ENCODE results near the gene HUS1.
A peak's percentile ranks its signal among the peaks of the same experiment; 100 is the strongest.
"Not testable (repeated sequence)": the region's sequence is repeated elsewhere in the genome, so short reads cannot be mapped to it uniquely, and the experiment has no call there.

HUS1 gene

DNA sequence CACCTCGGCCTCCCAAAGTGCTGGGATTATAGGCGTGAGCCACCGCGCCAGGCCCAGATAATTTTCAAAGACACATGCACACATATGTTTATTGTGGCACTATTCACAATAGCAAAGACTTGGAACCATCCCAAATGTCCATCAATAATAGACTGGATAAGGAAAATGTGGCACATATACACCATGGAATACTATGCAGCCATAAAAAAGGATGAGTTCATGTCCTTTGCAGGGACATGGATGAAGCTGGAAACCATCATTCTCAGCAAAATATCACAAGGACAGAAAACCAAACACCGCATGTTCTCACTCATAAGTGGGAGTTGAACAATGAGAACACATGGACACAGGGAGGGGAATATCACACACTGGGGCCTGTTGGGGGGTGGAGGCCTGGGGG lies 1.2 kb upstream of the HUS1 start:
- DNase-seq (ENCODE audit: extremely low read depth in 1 of 2, low read depth in 1 of 2) = not testable (repeated sequence)

GRCh38 chr7:47979832-47980181 lies 392 bp upstream of the HUS1 start:
- no peak for DNase-seq (ENCODE audit: extremely low read depth in 1 of 2, low read depth in 1 of 2)

DNA sequence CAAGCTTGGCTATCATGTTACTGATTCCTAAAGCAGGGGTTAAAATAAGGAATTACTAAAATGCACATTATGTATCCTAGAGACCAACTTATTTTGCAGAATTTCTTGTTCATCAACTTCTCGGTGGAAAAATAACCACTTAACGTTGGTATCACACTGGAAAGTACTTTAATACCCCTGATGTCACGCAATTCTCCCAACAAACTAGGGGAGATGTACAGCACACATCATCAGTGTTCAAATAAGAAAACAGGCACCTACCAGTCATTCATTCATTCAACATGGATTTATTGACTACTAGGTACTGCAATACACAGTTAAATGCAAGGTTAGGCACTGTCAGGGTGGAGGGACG lies 648 bp downstream of the HUS1 start:
- no peak for DNase-seq (ENCODE audit: extremely low read depth in 1 of 2, low read depth in 1 of 2)

DNA sequence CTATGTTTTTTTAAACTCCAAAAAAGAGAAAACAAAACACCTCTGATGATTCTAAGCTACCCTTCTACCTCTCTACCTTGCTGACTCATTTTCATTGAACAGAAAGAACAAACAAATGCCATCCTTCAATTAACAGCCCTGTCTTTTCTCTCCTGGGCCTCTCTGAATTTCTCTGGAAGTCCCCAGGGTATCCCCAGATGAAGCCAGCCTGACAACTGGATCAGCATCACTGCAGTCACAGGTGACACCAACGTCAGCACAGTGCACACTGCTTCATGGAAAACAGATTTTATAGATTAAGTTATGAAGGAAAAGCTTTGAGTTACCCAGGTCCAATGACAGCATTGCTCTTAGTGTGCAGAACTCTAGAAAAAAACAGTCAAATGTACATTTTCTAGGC lies 5.7 kb downstream of the HUS1 start:
- no peak for DNase-seq (ENCODE audit: extremely low read depth in 1 of 2, low read depth in 1 of 2)

DNA sequence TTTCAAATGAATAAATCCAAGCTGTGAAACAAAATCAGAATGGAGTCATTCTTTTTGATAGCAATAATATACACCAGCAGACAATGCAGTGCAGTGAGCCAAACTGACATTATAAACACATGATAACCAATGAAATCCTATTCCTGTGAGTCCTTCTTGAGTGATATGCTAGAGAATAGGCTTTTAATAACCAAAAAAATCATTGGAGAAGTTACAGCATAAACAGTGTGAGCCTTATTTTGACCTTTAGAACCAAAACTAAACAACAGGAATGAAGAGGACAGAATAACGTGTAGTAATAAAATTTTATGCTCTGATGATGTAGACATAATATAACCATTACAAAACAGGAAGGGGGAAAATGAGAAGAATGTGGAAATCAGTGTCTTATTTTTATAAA lies 8.7 kb downstream of the HUS1 start:
- DNase-seq (ENCODE audit: extremely low read depth in 1 of 2, low read depth in 1 of 2) = no peak

- DNase-seq (ENCODE audit: extremely low read depth in 1 of 2, low read depth in 1 of 2) = peak; percentile 18 to 30
Measured at GRCh38 chr7:47968847-47969774, 10.3 kb downstream of the HUS1 start.

- no peak for DNase-seq (ENCODE audit: extremely low read depth in 1 of 2, low read depth in 1 of 2)
Measured at GRCh38 chr7:47967708-47968107, 11.7 kb downstream of the HUS1 start.

DNA sequence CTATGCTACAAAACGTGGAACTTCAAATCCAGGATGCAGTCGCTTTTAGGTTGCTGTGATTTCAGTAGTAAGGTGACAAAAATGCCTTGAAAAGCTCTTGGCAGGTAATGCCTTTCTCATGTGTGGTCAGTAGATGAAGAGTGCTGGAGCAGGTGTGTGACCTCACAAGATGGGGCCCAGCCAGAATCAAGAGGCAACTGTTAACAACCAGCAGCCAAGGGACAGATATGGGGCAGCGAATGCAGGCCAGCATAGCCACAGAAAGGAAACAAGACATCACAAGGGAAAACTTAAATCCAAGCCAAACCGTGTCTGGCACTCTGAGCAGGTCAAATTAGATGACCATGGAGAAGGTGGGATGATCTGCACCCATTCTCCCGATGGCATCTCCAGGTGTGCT lies 12.3 kb downstream of the HUS1 start:
- no peak for DNase-seq (ENCODE audit: extremely low read depth in 1 of 2, low read depth in 1 of 2)

- DNase-seq (ENCODE audit: extremely low read depth in 1 of 2, low read depth in 1 of 2) = no peak
Measured at GRCh38 chr7:47965456-47965855, 14.0 kb downstream of the HUS1 start.

DNA sequence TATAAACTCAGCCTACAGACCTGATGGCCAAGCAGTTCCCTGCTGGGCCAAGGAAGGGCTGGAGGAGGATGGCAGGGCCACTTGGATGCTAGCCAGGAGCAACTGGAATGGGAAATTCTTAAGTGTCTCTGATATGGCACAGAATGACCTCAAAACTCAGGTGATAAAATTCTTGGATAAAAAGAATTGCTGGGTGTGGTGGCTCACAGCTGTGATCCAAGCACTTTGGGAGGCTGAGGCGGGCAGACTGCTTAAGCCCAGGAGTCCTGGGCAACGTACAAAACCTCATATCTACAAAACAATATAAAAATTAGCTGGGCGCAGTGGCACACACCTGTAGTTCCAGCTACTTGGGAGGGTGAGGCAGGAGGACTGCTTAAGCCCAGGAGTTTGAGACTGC lies 17.2 kb downstream of the HUS1 start:
- DNase-seq (ENCODE audit: extremely low read depth in 1 of 2, low read depth in 1 of 2) = no peak

- DNase-seq (ENCODE audit: extremely low read depth in 1 of 2, low read depth in 1 of 2) = no peak
Measured at GRCh38 chr7:47957156-47957555, 22.3 kb downstream of the HUS1 start.

- DNase-seq (ENCODE audit: extremely low read depth in 1 of 2, low read depth in 1 of 2) = no peak
Measured at GRCh38 chr7:47956220-47956619, 23.2 kb downstream of the HUS1 start.

GRCh38 chr7:47954231-47954911 lies 25.0 kb downstream of the HUS1 start:
- no peak for DNase-seq (ENCODE audit: extremely low read depth in 1 of 2, low read depth in 1 of 2)

GRCh38 chr7:47953822-47954221 lies 25.6 kb downstream of the HUS1 start:
- DNase-seq (ENCODE audit: extremely low read depth in 1 of 2, low read depth in 1 of 2) = no peak

- no peak for DNase-seq (ENCODE audit: extremely low read depth in 1 of 2, low read depth in 1 of 2)
Measured at GRCh38 chr7:47952224-47952623, 27.2 kb downstream of the HUS1 start.

DNA sequence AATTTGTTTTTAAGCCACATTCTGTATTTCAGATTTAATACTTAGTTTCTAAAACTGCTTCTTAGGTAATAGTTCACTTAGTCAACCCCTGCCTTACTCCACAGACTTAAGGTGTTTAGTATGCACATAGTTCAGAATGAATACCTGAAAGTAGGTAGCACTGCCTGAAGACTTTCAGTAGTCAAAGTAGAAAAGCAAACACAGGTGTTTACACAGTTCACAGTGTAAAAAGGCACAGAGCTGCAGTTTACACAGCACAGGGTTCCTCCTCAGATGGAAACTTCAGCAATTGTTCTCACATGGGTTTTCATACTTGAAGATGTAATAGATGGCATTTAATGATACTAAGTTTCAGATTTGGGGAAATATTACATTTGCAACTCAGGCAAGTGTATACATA lies 28.0 kb downstream of the HUS1 start:
- no peak for DNase-seq (ENCODE audit: extremely low read depth in 1 of 2, low read depth in 1 of 2)

- no peak for DNase-seq (ENCODE audit: extremely low read depth in 1 of 2, low read depth in 1 of 2)
Measured at GRCh38 chr7:47950714-47951113, 28.7 kb downstream of the HUS1 start.

GRCh38 chr7:47949703-47950102 lies 29.7 kb downstream of the HUS1 start:
- DNase-seq (ENCODE audit: extremely low read depth in 1 of 2, low read depth in 1 of 2) = no peak

DNA sequence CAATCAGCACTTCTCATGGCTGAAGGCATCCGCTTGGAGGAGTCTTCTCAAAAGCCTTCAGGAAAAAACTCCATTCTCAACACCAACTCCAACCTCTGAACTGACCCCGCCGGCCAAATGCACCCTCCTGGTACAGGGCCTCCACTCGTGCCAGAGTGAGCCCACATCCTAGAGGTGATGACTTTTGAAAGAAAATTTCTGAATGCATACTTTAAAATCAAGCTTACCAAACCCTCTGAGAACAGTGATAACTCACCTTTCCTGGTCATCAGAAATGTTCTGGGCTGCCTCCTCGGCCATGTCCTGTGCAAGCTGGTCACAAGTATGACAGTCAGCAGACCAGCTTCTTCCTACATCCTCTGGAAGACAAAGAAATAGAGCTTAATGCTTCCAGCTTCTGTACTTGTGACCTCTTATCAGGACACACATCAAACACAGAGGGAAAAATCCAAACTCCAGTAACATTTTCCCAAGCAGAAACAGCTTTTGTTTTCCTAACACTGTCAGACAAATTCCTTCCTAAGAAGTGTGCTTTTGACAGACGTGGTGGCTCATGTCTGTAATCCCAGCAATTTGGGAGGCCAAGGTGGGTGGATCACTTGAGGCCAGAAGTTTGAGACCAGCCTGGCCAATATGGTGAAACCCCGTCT lies 31.1 kb downstream of the HUS1 start, which contains the start of gene PKD1L1:
Gene PKD1L1 (minus strand): TSS at position 326 of the 650 bp plus-strand sequence. CDS start 26 bp downstream, at position 300.
- no peak for DNase-seq (ENCODE audit: extremely low read depth in 1 of 2, low read depth in 1 of 2)

DNA sequence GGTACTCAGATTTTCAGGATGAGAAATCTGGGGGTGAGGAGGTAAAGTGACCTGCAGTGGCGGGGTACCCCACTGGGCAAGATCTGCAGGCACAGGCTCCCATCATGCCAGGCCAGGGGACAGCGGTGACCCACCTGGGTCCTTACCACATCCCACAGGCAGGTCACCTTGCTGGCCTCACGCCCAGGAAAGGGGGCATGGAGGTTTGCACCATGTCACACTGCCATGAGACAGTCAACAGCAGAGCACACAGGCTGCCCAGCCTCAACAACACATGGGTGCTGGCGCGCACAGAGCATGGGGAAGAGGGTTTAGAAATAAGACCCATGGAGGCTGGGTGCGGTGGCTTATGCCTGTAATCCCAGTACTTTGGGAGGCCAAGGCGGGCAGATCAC lies 32.1 kb downstream of the HUS1 start:
- no peak for DNase-seq (ENCODE audit: extremely low read depth in 1 of 2, low read depth in 1 of 2)

- DNase-seq (ENCODE audit: extremely low read depth in 1 of 2, low read depth in 1 of 2) = no peak
Measured at GRCh38 chr7:47946581-47947354, 32.6 kb downstream of the HUS1 start.

Data from stimulated activated CD8-positive, alpha-beta memory T cell treated with anti-CD3 and anti-CD28 coated beads, Interleukin-7, amount 100 ng/mL, for 48 hours (primary cell).